Endothelial cell of umbilical vein (primary cell): ENCODE results near the gene C1orf52. TPM values are rescaled to one million over a fixed set of nuclear protein-coding genes. Genes with fewer than 3 reads are reported as not detected.

Experiments used
- BruUV-seq: library from RNA; stranded (reverse); fragments of 400-500 nt; replicated peaks from 2 replicates; lab custom pipeline; 2021; lab: Mats Ljungman, UMichigan
- CTCF ChIA-PET: fragments of 300-600, 350-600 bp; sonication (Branson Sonifier 250); formaldehyde crosslinking; loops from one replicate; lab custom pipeline; 2021; ENCODE audit warnings: antibody characterized with exemption, inconsistent platforms; lab: Charles Lee
- POLR2A ChIA-PET: fragments of 300-600, 350-600 bp; sonication (Branson Sonifier 250); formaldehyde crosslinking; loops from one replicate; lab custom pipeline; 2021; ENCODE audit warnings: antibody characterized with exemption, inconsistent platforms; lab: Charles Lee
- DNase-seq: peaks from one replicate; pipeline ENCODE4 v3.0.0-alpha.2; 2011; ENCODE audit warnings: low read depth, low spot score
- FAIRE-seq: peaks from 2 replicates; lab custom pipeline; 2011; peaks lifted over from hg19 to GRCh38; lab: Jason Lieb, UNC
- H2AFZ ChIP-seq: 2 replicates; pipeline ENCODE4 v1.6.0; 2012; ENCODE audit warnings: low read depth, low read length, control low read depth, inconsistent platforms
- H3K27ac ChIP-seq: 2 replicates; pipeline ENCODE4 v1.5.1; 2011; ENCODE audit warnings: low read depth, mild to moderate bottlenecking, control low read depth, low read length, moderate library complexity; ENCODE audit not compliant: insufficient read depth
- H3K27me3 ChIP-seq, 2 experiments: 2 replicates each; pipeline versions ENCODE4 v1.6.0 to v1.6.1; 2011; ENCODE audit warnings: low read length in 2 of 2, mixed read lengths in 1 of 2; ENCODE audit not compliant: control insufficient read depth in 2 of 2, insufficient read depth in 2 of 2
- H3K36me3 ChIP-seq, 2 experiments: 2 replicates in 1 of 2; 3 replicates in 1 of 2; pipeline ENCODE4 v1.5.1; 2011; ENCODE audit warnings: low read length in 2 of 2, mild to moderate bottlenecking in 1 of 2, moderate library complexity in 1 of 2; ENCODE audit not compliant: control insufficient read depth in 2 of 2, insufficient read depth in 2 of 2; ENCODE audit errors: extremely low read depth in 1 of 2
- H3K4me1 ChIP-seq: 3 replicates; pipeline ENCODE4 v1.5.1; 2011; ENCODE audit warnings: mild to moderate bottlenecking, low read length; ENCODE audit not compliant: control insufficient read depth, insufficient read depth; ENCODE audit errors: extremely low read depth
- H3K4me2 ChIP-seq: 2 replicates; pipeline ENCODE4 v1.6.1; 2011; ENCODE audit warnings: low read length, control low read depth, mixed read lengths; ENCODE audit not compliant: insufficient read depth
- H3K4me3 ChIP-seq, 3 experiments: fragments of 200-600 bp in 1 of 3; sonication (generic), shearing (Covaris generic) in 1 of 3; replicated peaks in 1 of 3; 2 replicates each; pipeline ENCODE4 v1.5.1; 2011 to 2016; ENCODE audit warnings: control low read depth in 3 of 3, low read length in 3 of 3, mild to moderate bottlenecking in 2 of 3, inconsistent platforms in 1 of 3, low read depth in 1 of 3, moderate library complexity in 1 of 3; ENCODE audit not compliant: insufficient read depth in 1 of 3
- H3K79me2 ChIP-seq: 2 replicates; pipeline ENCODE4 v1.6.0; 2012; ENCODE audit warnings: low read length, inconsistent platforms; ENCODE audit not compliant: control insufficient read depth, insufficient read depth
- H3K9ac ChIP-seq: replicated peaks from 2 replicates; pipeline ENCODE3; 2011; ENCODE audit warnings: low read length, control low read depth; ENCODE audit not compliant: insufficient read depth; ENCODE audit errors: extremely low read depth
- H3K9me1 ChIP-seq: replicated peaks from 3 replicates; pipeline ENCODE4 v1.6.0; 2011; ENCODE audit warnings: mild to moderate bottlenecking, low read length; ENCODE audit not compliant: control insufficient read depth, insufficient read depth; ENCODE audit errors: extremely low read depth
- H3K9me3 ChIP-seq: replicated peaks from 2 replicates; pipeline ENCODE4 v1.5.1; 2012; ENCODE audit warnings: low read length, inconsistent platforms; ENCODE audit not compliant: control insufficient read depth, insufficient read depth
- H4K20me1 ChIP-seq: replicated peaks from 2 replicates; pipeline ENCODE3; 2011; ENCODE audit warnings: mild to moderate bottlenecking, low read length; ENCODE audit not compliant: control insufficient read depth, insufficient read depth; ENCODE audit errors: extremely low read depth
- CTCF ChIP-seq, 2 donors: IDR thresholded peaks; 1 replicate in 1 of 2; 2 replicates in 1 of 2; pipeline ENCODE4 v1.5.1; 2011; ENCODE audit warnings: low read length in 2 of 2, mild to moderate bottlenecking in 2 of 2, moderate library complexity in 2 of 2, control low read depth in 1 of 2, inconsistent platforms in 1 of 2, low read depth in 1 of 2; ENCODE audit not compliant: insufficient read depth in 1 of 2; ENCODE audit errors: extremely low read depth in 1 of 2
- EZH2 ChIP-seq: IDR thresholded peaks from 2 replicates; pipeline ENCODE4 v1.6.1; 2012; ENCODE audit warnings: borderline replicate concordance, low read depth, mild to moderate bottlenecking, moderate library complexity, low read length, inconsistent platforms; ENCODE audit not compliant: severe bottlenecking
- FOS ChIP-seq: IDR thresholded peaks from 2 replicates; pipeline ENCODE4 v1.6.1; 2011; ENCODE audit warnings: mild to moderate bottlenecking, low read length, moderate library complexity, borderline replicate concordance; ENCODE audit not compliant: insufficient read depth
- GATA2 ChIP-seq: IDR thresholded peaks from 2 replicates; pipeline ENCODE4 v1.7.0; 2011; ENCODE audit warnings: low read depth, mild to moderate bottlenecking, moderate library complexity, mixed read lengths, low read length; ENCODE audit not compliant: insufficient read length, insufficient read depth
- JUN ChIP-seq: IDR thresholded peaks from 2 replicates; pipeline ENCODE4 v1.6.1; 2011; ENCODE audit warnings: borderline replicate concordance, low read depth; ENCODE audit not compliant: insufficient read length, insufficient read depth
- MYC ChIP-seq: IDR thresholded peaks from one replicate; pipeline ENCODE4 v1.6.1; 2011; ENCODE audit warnings: mild to moderate bottlenecking, low read depth, low read length
- POLR2A ChIP-seq: IDR thresholded peaks from 2 replicates; pipeline ENCODE4 v1.6.1; 2012; ENCODE audit warnings: low read depth, mild to moderate bottlenecking, control low read depth, low read length
- POLR2AphosphoS5 ChIP-seq: IDR thresholded peaks from 2 replicates; pipeline ENCODE4 v1.6.1; 2012; ENCODE audit warnings: low read depth, mild to moderate bottlenecking, control low read depth, low read length, moderate library complexity; ENCODE audit not compliant: insufficient read depth
- dilution Hi-C: fragments of 300-500 bp; cut with MboI; formaldehyde crosslinking; loops from one replicate; pipeline ENCODE4 v1.15.0; 2019; ENCODE audit warnings: low sequenced_read_pairs; ENCODE audit not compliant: extremely low pct_ligation_motif_present
- intact Hi-C: fragments of 100-400 bp; cut with micrococcal nuclease; formaldehyde crosslinking; loops from one replicate; pipeline ENCODE4 v1.10.0; 2022
- polyA plus RNA-seq, 4 experiments: library from polyadenylated mRNA; depleted of rRNA in 3 of 4; stranded (reverse) in 3 of 4; unstranded in 1 of 4; fragments of >200 nt; gene quantifications; 2 replicates each; pipeline versions ENCODE4 v1.2.1 to v1.2.3, GENCODE V29; 2011 to 2012; ENCODE audit warnings: missing spikeins in 1 of 4
- total RNA-seq: library from RNA; stranded (reverse); gene quantifications from 2 replicates; pipeline ENCODE4 v1.2.3, GENCODE V29; 2021
- TF ChIP-seq, protein P1 (sequence below): IDR thresholded peaks from 2 replicates; pipeline ENCODE4 v1.6.1; 2011; ENCODE audit not compliant: insufficient read depth, insufficient read length

C1orf52 gene
- total and polyA plus RNA-seq, 2 donors (not counting 3 experiments of a cell fraction or from before 2014, with no cell fraction given), result 22.7 to 26.7 TPM

DNA sequence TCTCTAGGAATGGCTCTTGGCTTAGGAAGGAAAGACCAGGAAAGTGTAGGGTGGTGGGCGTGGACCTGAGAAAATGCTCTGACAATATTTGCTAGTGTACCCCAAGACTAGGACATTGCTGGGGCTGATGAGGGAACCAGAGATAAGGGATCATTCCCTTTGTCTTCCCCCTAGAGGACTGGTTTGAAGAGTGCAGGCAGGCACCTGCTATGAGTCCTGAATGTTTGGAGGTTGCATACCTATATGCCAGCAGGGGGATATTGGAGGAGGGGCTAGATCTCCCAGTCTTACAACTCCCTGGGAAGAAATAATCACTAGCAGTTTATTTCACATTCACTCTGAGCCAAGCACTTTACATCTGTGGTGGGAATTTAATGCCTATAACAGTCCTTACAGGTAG is 23.0 kb upstream of the C1orf52 start:
- TF ChIP-seq JUN (no peak), GATA2 (no peak), POLR2AphosphoS5 (no peak), MYC (no peak), CTCF (IDR thresholded peaks at IDR 0.05; ENCODE audit: extremely low read depth in 1 of 2, insufficient read depth in 1 of 2, low read depth in 1 of 2, low read length in 2 of 2) (no peak), POLR2A (no peak), FOS (no peak), EZH2 (no peak)
- TF ChIP-seq, protein P1, sequence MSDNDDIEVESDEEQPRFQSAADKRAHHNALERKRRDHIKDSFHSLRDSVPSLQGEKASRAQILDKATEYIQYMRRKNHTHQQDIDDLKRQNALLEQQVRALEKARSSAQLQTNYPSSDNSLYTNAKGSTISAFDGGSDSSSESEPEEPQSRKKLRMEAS, result no peak
- DNase-seq (no peak), FAIRE-seq (no peak)
- Histone ChIP-seq H3K9me3 (no peaks in the 10 kb centered on the region), H2AFZ (no peak overlapping the region), H3K9me1 (no peaks in the 10 kb centered on the region), H3K79me2 (no peaks in the 10 kb centered on the region), H3K27me3 (no peaks in the 10 kb centered on the region), H3K9ac (no peak overlapping the region), H3K4me3 (no peak overlapping the region), H3K4me1 (peaks cover 15% of the 10 kb centered on the region), H3K4me2 (no peak overlapping the region), H4K20me1 (no peaks in the 10 kb centered on the region), H3K36me3 (no peaks in the 10 kb centered on the region), H3K27ac (no peak overlapping the region)
- BruUV-seq, result no TSS peak
- dilution Hi-C loops (no loop called here), intact Hi-C loops (no loop called here)
- ChIA-PET POLR2A (no interaction called here), CTCF (no interaction called here)
